ENCODE data around the gene AOAH.

AOAH gene

GRCh38 chr7:36575832-36576231 is 148.5 kb downstream of the AOAH start:
- Histone ChIP-seq H3K9me3 (ENCODE audit: control insufficient read depth in 2 of 2, low read length in 2 of 2) (peaks cover 0 to 2% of the 10 kb centered on the region in 2 donors), H3K36me3 (ENCODE audit: control insufficient read depth in 2 of 2, insufficient read depth in 2 of 2, low read length in 2 of 2) (no peaks in the 10 kb centered on the region), H3K9ac (ENCODE audit: low read length in 2 of 2) (no peak overlapping the region), H3K27ac (ENCODE audit: low read length) (no peak overlapping the region), H3K4me1 (ENCODE audit: control insufficient read depth, insufficient read depth, low read length) (no peaks in the 10 kb centered on the region), H3K4me3 (ENCODE audit: low read length in 2 of 2) (no peak overlapping the region), H3K27me3 (ENCODE audit: control insufficient read depth in 1 of 2, insufficient read depth in 2 of 2, low read length in 2 of 2) (no peaks in the 10 kb centered on the region)

- no peak overlapping the region for H3K27ac ChIP-seq (ENCODE audit: low read length)
- no peaks in the 10 kb centered on the region for H3K36me3 ChIP-seq (ENCODE audit: control insufficient read depth in 2 of 2, insufficient read depth in 2 of 2, low read length in 2 of 2)
- peaks cover 0 to 2% of the 10 kb centered on the region in 2 donors for H3K9me3 ChIP-seq (ENCODE audit: control insufficient read depth in 2 of 2, low read length in 2 of 2)
- no peak overlapping the region for H3K4me3 ChIP-seq (ENCODE audit: low read length in 2 of 2)
- no peaks in the 10 kb centered on the region for H3K4me1 ChIP-seq (ENCODE audit: control insufficient read depth, insufficient read depth, low read length)
- H3K9ac ChIP-seq (ENCODE audit: low read length in 2 of 2): no peak overlapping the region
- H3K27me3 ChIP-seq (ENCODE audit: control insufficient read depth in 1 of 2, insufficient read depth in 2 of 2, low read length in 2 of 2): no peaks in the 10 kb centered on the region
These were observed 151.2 kb downstream of the AOAH start for GRCh38 chr7:36573066-36573465.

GRCh38 chr7:36571190-36571560 is 153.1 kb downstream of the AOAH start:
- no peaks in the 10 kb centered on the region for H3K4me1 ChIP-seq (ENCODE audit: control insufficient read depth, insufficient read depth, low read length)
- no peak overlapping the region for H3K9ac ChIP-seq (ENCODE audit: low read length in 2 of 2)
- no peak overlapping the region for H3K4me3 ChIP-seq (ENCODE audit: low read length in 2 of 2)
- no peak overlapping the region for H3K27ac ChIP-seq (ENCODE audit: low read length)
- H3K36me3 ChIP-seq (ENCODE audit: control insufficient read depth in 2 of 2, insufficient read depth in 2 of 2, low read length in 2 of 2): no peaks in the 10 kb centered on the region
- H3K9me3 ChIP-seq (ENCODE audit: control insufficient read depth in 2 of 2, low read length in 2 of 2): peaks cover 0 to 2% of the 10 kb centered on the region in 2 donors
- no peaks in the 10 kb centered on the region for H3K27me3 ChIP-seq (ENCODE audit: control insufficient read depth in 1 of 2, insufficient read depth in 2 of 2, low read length in 2 of 2)

- no peaks in the 10 kb centered on the region for H3K36me3 ChIP-seq (ENCODE audit: control insufficient read depth in 2 of 2, insufficient read depth in 2 of 2, low read length in 2 of 2)
- H3K27ac ChIP-seq (ENCODE audit: low read length): no peak overlapping the region
- no peak overlapping the region for H3K9ac ChIP-seq (ENCODE audit: low read length in 2 of 2)
- H3K9me3 ChIP-seq (ENCODE audit: control insufficient read depth in 2 of 2, low read length in 2 of 2): no peaks in the 10 kb centered on the region
- H3K4me1 ChIP-seq (ENCODE audit: control insufficient read depth, insufficient read depth, low read length): no peaks in the 10 kb centered on the region
- H3K4me3 ChIP-seq (ENCODE audit: low read length in 2 of 2): no peak overlapping the region
- H3K27me3 ChIP-seq (ENCODE audit: control insufficient read depth in 1 of 2, insufficient read depth in 2 of 2, low read length in 2 of 2): no peaks in the 10 kb centered on the region
These were observed 153.6 kb downstream of the AOAH start for GRCh38 chr7:36570528-36571189.

- no peaks in the 10 kb centered on the region for H3K9me3 ChIP-seq (ENCODE audit: control insufficient read depth in 2 of 2, low read length in 2 of 2)
- no peaks in the 10 kb centered on the region for H3K27me3 ChIP-seq (ENCODE audit: control insufficient read depth in 1 of 2, insufficient read depth in 2 of 2, low read length in 2 of 2)
- no peak overlapping the region for H3K27ac ChIP-seq (ENCODE audit: low read length)
- H3K36me3 ChIP-seq (ENCODE audit: control insufficient read depth in 2 of 2, insufficient read depth in 2 of 2, low read length in 2 of 2): no peaks in the 10 kb centered on the region
- no peak overlapping the region for H3K4me3 ChIP-seq (ENCODE audit: low read length in 2 of 2)
- H3K4me1 ChIP-seq (ENCODE audit: control insufficient read depth, insufficient read depth, low read length): peaks cover 6% of the 10 kb centered on the region
- H3K9ac ChIP-seq (ENCODE audit: low read length in 2 of 2): no peak overlapping the region
These were observed 155.8 kb downstream of the AOAH start for GRCh38 chr7:36568452-36568849.

GRCh38 chr7:36567699-36568451 is 156.4 kb downstream of the AOAH start:
- H3K27ac ChIP-seq (ENCODE audit: low read length): no peak overlapping the region
- no peaks in the 10 kb centered on the region for H3K36me3 ChIP-seq (ENCODE audit: control insufficient read depth in 2 of 2, insufficient read depth in 2 of 2, low read length in 2 of 2)
- no peak overlapping the region for H3K9ac ChIP-seq (ENCODE audit: low read length in 2 of 2)
- no peak overlapping the region for H3K4me3 ChIP-seq (ENCODE audit: low read length in 2 of 2)
- H3K27me3 ChIP-seq (ENCODE audit: control insufficient read depth in 1 of 2, insufficient read depth in 2 of 2, low read length in 2 of 2): no peaks in the 10 kb centered on the region
- H3K9me3 ChIP-seq (ENCODE audit: control insufficient read depth in 2 of 2, low read length in 2 of 2): no peaks in the 10 kb centered on the region
- H3K4me1 ChIP-seq (ENCODE audit: control insufficient read depth, insufficient read depth, low read length): peaks cover 10% of the 10 kb centered on the region

GRCh38 chr7:36565792-36566356 is 158.4 kb downstream of the AOAH start:
- Histone ChIP-seq H3K9me3 (ENCODE audit: control insufficient read depth in 2 of 2, low read length in 2 of 2) (no peaks in the 10 kb centered on the region), H3K4me1 (ENCODE audit: control insufficient read depth, insufficient read depth, low read length) (peaks cover 10% of the 10 kb centered on the region), H3K9ac (ENCODE audit: low read length in 2 of 2) (no peak overlapping the region), H3K4me3 (ENCODE audit: low read length in 2 of 2) (no peak overlapping the region), H3K27ac (ENCODE audit: low read length) (no peak overlapping the region), H3K27me3 (ENCODE audit: control insufficient read depth in 1 of 2, insufficient read depth in 2 of 2, low read length in 2 of 2) (no peaks in the 10 kb centered on the region), H3K36me3 (ENCODE audit: control insufficient read depth in 2 of 2, insufficient read depth in 2 of 2, low read length in 2 of 2) (no peaks in the 10 kb centered on the region)

- Histone ChIP-seq H3K27ac (ENCODE audit: low read length) (peak overlapping the region; percentile 8), H3K9me3 (ENCODE audit: control insufficient read depth in 2 of 2, low read length in 2 of 2) (no peaks in the 10 kb centered on the region), H3K27me3 (ENCODE audit: control insufficient read depth in 1 of 2, insufficient read depth in 2 of 2, low read length in 2 of 2) (no peaks in the 10 kb centered on the region), H3K9ac (ENCODE audit: low read length in 2 of 2) (no peak overlapping the region), H3K4me1 (ENCODE audit: control insufficient read depth, insufficient read depth, low read length) (peaks cover 10% of the 10 kb centered on the region), H3K36me3 (ENCODE audit: control insufficient read depth in 2 of 2, insufficient read depth in 2 of 2, low read length in 2 of 2) (no peaks in the 10 kb centered on the region), H3K4me3 (ENCODE audit: low read length in 2 of 2) (no peak overlapping the region)
These were observed 159.8 kb downstream of the AOAH start for GRCh38 chr7:36564489-36564888.

GRCh38 chr7:36563706-36564327 is 160.5 kb downstream of the AOAH start:
- Histone ChIP-seq H3K27me3 (ENCODE audit: control insufficient read depth in 1 of 2, insufficient read depth in 2 of 2, low read length in 2 of 2) (no peaks in the 10 kb centered on the region), H3K9me3 (ENCODE audit: control insufficient read depth in 2 of 2, low read length in 2 of 2) (no peaks in the 10 kb centered on the region), H3K27ac (ENCODE audit: low read length) (peak overlapping the region; percentile 8), H3K4me1 (ENCODE audit: control insufficient read depth, insufficient read depth, low read length) (peaks cover 10% of the 10 kb centered on the region), H3K4me3 (ENCODE audit: low read length in 2 of 2) (no peak overlapping the region), H3K36me3 (ENCODE audit: control insufficient read depth in 2 of 2, insufficient read depth in 2 of 2, low read length in 2 of 2) (no peaks in the 10 kb centered on the region), H3K9ac (ENCODE audit: low read length in 2 of 2) (no peak overlapping the region)

- Histone ChIP-seq H3K27me3 (ENCODE audit: control insufficient read depth in 1 of 2, insufficient read depth in 2 of 2, low read length in 2 of 2) (no peaks in the 10 kb centered on the region), H3K27ac (ENCODE audit: low read length) (no peak overlapping the region), H3K36me3 (ENCODE audit: control insufficient read depth in 2 of 2, insufficient read depth in 2 of 2, low read length in 2 of 2) (no peaks in the 10 kb centered on the region), H3K4me3 (ENCODE audit: low read length in 2 of 2) (no peak overlapping the region), H3K4me1 (ENCODE audit: control insufficient read depth, insufficient read depth, low read length) (peaks cover 10% of the 10 kb centered on the region), H3K9ac (ENCODE audit: low read length in 2 of 2) (no peak overlapping the region), H3K9me3 (ENCODE audit: control insufficient read depth in 2 of 2, low read length in 2 of 2) (no peaks in the 10 kb centered on the region)
These were observed 162.2 kb downstream of the AOAH start for GRCh38 chr7:36562121-36562520.
